HL-60 (cell line): ENCODE data around the gene SCARF1.

ENCODE experiments used
- DNase-seq, 2 experiments: peaks; one replicate each; pipeline ENCODE4 v3.0.0-alpha.2; 2010 to 2020; ENCODE audit warnings: low read depth in 1 of 2, low spot score in 1 of 2
- H3K27ac ChIP-seq: fragments of 250-450 bp; sonication (Bioruptor Pico); replicated peaks from 2 replicates; pipeline ENCODE4 v1.5.1; 2020; ENCODE audit warnings: mild to moderate bottlenecking, moderate library complexity
- H3K27me3 ChIP-seq: fragments of 250-450 bp; sonication (Bioruptor Pico); 2 replicates; pipeline ENCODE4 v1.5.1; 2021; ENCODE audit warnings: mild to moderate bottlenecking, moderate library complexity; ENCODE audit not compliant: insufficient read depth, poor library complexity, severe bottlenecking
- H3K4me3 ChIP-seq: replicated peaks from 2 replicates; pipeline ENCODE4 v1.5.1; 2011; ENCODE audit warnings: mild to moderate bottlenecking, control low read depth, low read length; ENCODE audit not compliant: insufficient read depth
- CTCF ChIP-seq: IDR thresholded peaks from one replicate; pipeline ENCODE4 v1.5.1; 2011; ENCODE audit warnings: low read length, control low read depth, inconsistent platforms; ENCODE audit not compliant: insufficient read depth
- GABPA ChIP-seq: IDR thresholded peaks from 2 replicates; pipeline ENCODE4 v1.6.1; 2012; ENCODE audit warnings: low read depth
- POLR2AphosphoS5 ChIP-seq: IDR thresholded peaks from 2 replicates; pipeline ENCODE4 v1.6.1; 2012; ENCODE audit warnings: low read depth
- REST ChIP-seq: IDR thresholded peaks from 2 replicates; pipeline ENCODE4 v1.6.1; 2012; ENCODE audit warnings: low read depth; ENCODE audit not compliant: insufficient replicate concordance
- SPI1 ChIP-seq: IDR thresholded peaks from 2 replicates; pipeline ENCODE4 v1.6.1; 2012; ENCODE audit warnings: low read depth, mild to moderate bottlenecking, borderline replicate concordance

SCARF1 gene

GRCh38 chr17:1623057-1623630, 22.4 kb downstream of the SCARF1 start:
- DNase-seq = no peak
- no peaks in the 10 kb centered on the region for H3K27me3 ChIP-seq
- no peak for TF ChIP-seq SPI1
- no peak for TF ChIP-seq REST
- TF ChIP-seq POLR2AphosphoS5 = no peak
- no peak for TF ChIP-seq GABPA
- no peak for TF ChIP-seq CTCF
- H3K27ac ChIP-seq = no peak overlapping the region
- H3K4me3 ChIP-seq = no peak overlapping the region

GRCh38 chr17:1621273-1621954, 24.1 kb downstream of the SCARF1 start:
- no peak overlapping the region for H3K27ac ChIP-seq
- no peak overlapping the region for H3K4me3 ChIP-seq
- H3K27me3 ChIP-seq = no peaks in the 10 kb centered on the region
- TF ChIP-seq CTCF = no peak
- no peak for TF ChIP-seq REST
- TF ChIP-seq GABPA = no peak
- TF ChIP-seq SPI1 = no peak
- no peak for TF ChIP-seq POLR2AphosphoS5
- DNase-seq = no peak

GRCh38 chr17:1620486-1620885, 25.0 kb downstream of the SCARF1 start:
- DNase-seq = no peak
- Histone ChIP-seq H3K27me3 (no peaks in the 10 kb centered on the region), H3K27ac (no peak overlapping the region), H3K4me3 (no peak overlapping the region)
- TF ChIP-seq SPI1 = no peak
- no peak for TF ChIP-seq POLR2AphosphoS5
- TF ChIP-seq CTCF = no peak
- TF ChIP-seq REST = no peak
- no peak for TF ChIP-seq GABPA
